Astrocyte (in vitro differentiated cells and primary cell): Measurements from ENCODE around the gene MYT1.

Experiments
- EZH2 ChIP-seq: IDR thresholded peaks from 2 replicates; pipeline ENCODE4 v1.6.1; 2012; ENCODE audit warnings: mild to moderate bottlenecking, low read length, inconsistent platforms; ENCODE audit not compliant: insufficient read depth
- TF ChIP-seq, protein P1 (sequence below): IDR thresholded peaks from 2 replicates; pipeline ENCODE4 v1.5.1; 2011; ENCODE audit warnings: low read depth, mild to moderate bottlenecking, inconsistent platforms, low read length, moderate library complexity; ENCODE audit not compliant: insufficient read depth

- TF ChIP-seq, protein P1, sequence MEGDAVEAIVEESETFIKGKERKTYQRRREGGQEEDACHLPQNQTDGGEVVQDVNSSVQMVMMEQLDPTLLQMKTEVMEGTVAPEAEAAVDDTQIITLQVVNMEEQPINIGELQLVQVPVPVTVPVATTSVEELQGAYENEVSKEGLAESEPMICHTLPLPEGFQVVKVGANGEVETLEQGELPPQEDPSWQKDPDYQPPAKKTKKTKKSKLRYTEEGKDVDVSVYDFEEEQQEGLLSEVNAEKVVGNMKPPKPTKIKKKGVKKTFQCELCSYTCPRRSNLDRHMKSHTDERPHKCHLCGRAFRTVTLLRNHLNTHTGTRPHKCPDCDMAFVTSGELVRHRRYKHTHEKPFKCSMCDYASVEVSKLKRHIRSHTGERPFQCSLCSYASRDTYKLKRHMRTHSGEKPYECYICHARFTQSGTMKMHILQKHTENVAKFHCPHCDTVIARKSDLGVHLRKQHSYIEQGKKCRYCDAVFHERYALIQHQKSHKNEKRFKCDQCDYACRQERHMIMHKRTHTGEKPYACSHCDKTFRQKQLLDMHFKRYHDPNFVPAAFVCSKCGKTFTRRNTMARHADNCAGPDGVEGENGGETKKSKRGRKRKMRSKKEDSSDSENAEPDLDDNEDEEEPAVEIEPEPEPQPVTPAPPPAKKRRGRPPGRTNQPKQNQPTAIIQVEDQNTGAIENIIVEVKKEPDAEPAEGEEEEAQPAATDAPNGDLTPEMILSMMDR: no peak
- TF ChIP-seq EZH2: no peak
These were observed 15.7 kb upstream of the MYT1 start for GRCh38 chr20:64148581-64148980.
